ENCODE results near the gene DDI2.
"Not testable (repeated sequence)": the region's sequence is repeated elsewhere in the genome, so short reads cannot be mapped to it uniquely, and the experiment has no call there.

The DDI2 gene

GRCh38 chr1:15636436-15636835, 19.2 kb downstream of the DDI2 start:
- DNase-seq (ENCODE audit: low read depth): no peak

- no peak for DNase-seq (ENCODE audit: low read depth)
Observed at GRCh38 chr1:15637826-15638225, 20.6 kb downstream of the DDI2 start.

- no peak for DNase-seq (ENCODE audit: low read depth)
Observed at GRCh38 chr1:15639262-15639661, 22.0 kb downstream of the DDI2 start.

- no peak for DNase-seq (ENCODE audit: low read depth)
Observed at GRCh38 chr1:15639931-15640330, 22.7 kb downstream of the DDI2 start.

GRCh38 chr1:15640667-15641066, 23.4 kb downstream of the DDI2 start:
- no peak for DNase-seq (ENCODE audit: low read depth)

GRCh38 chr1:15649937-15650336, 32.7 kb downstream of the DDI2 start:
- DNase-seq (ENCODE audit: low read depth): no peak

- DNase-seq (ENCODE audit: low read depth): no peak
Observed at GRCh38 chr1:15650433-15650832, 33.2 kb downstream of the DDI2 start.

- DNase-seq (ENCODE audit: low read depth): not testable (repeated sequence)
Observed at GRCh38 chr1:15652130-15652529, 34.9 kb downstream of the DDI2 start.

- no peak for DNase-seq (ENCODE audit: low read depth)
Observed at GRCh38 chr1:15654091-15654690, 36.9 kb downstream of the DDI2 start.

- DNase-seq (ENCODE audit: low read depth): no peak
Observed at GRCh38 chr1:15656464-15656863, 39.2 kb downstream of the DDI2 start.

GRCh38 chr1:15657021-15657420, 39.8 kb downstream of the DDI2 start:
- no peak for DNase-seq (ENCODE audit: low read depth)

- no peak for DNase-seq (ENCODE audit: low read depth)
Observed at GRCh38 chr1:15660151-15660550, 42.9 kb downstream of the DDI2 start.

- no peak for DNase-seq (ENCODE audit: low read depth)
Observed at GRCh38 chr1:15662477-15662876, 45.2 kb downstream of the DDI2 start.

GRCh38 chr1:15663925-15664324, 46.7 kb downstream of the DDI2 start:
- no peak for DNase-seq (ENCODE audit: low read depth)

- no peak for DNase-seq (ENCODE audit: low read depth)
Observed at GRCh38 chr1:15667362-15667761, 50.1 kb downstream of the DDI2 start.

GRCh38 chr1:15668089-15668754, 51.0 kb downstream of the DDI2 start:
- no peak for DNase-seq (ENCODE audit: low read depth)

GRCh38 chr1:15669074-15669473, 51.8 kb downstream of the DDI2 start:
- DNase-seq (ENCODE audit: low read depth): no peak

- DNase-seq (ENCODE audit: low read depth): no peak
Observed at GRCh38 chr1:15669864-15670263, 52.6 kb downstream of the DDI2 start.

- no peak for DNase-seq (ENCODE audit: low read depth)
Observed at GRCh38 chr1:15671430-15671829, 54.2 kb downstream of the DDI2 start.

- DNase-seq (ENCODE audit: low read depth): no peak
Observed at GRCh38 chr1:15674386-15675159, 57.3 kb downstream of the DDI2 start.

- no peak for DNase-seq (ENCODE audit: low read depth)
Observed at GRCh38 chr1:15676010-15676409, 58.8 kb downstream of the DDI2 start.

- no peak for DNase-seq (ENCODE audit: low read depth)
Observed at GRCh38 chr1:15676688-15677661, 59.7 kb downstream of the DDI2 start.
